Lower leg skin (tissue), 4 donors: ENCODE data around the gene ASIC1. TPM values are rescaled to one million over a fixed set of nuclear protein-coding genes. Genes with fewer than 3 reads are reported as not detected.

Experiments
- DNase-seq, 2 donors: peaks; one replicate each; pipeline ENCODE4 v3.0.0-alpha.2; 2019; ENCODE audit warnings: low spot score in 2 of 2
- H3K4me3 ChIP-seq: fragments of 200-600 bp; sonication (generic); 2 replicates; pipeline ENCODE4 v1.5.1; 2017; ENCODE audit warnings: mild to moderate bottlenecking, low read depth; ENCODE audit not compliant: poor library complexity, severe bottlenecking
- CTCF ChIP-seq, 3 donors: fragments of 450-650 bp; IDR thresholded peaks; one replicate each; pipeline ENCODE4 v1.5.1; 2016; ENCODE audit warnings: antibody characterized with exemption in 3 of 3, mild to moderate bottlenecking in 3 of 3, moderate library complexity in 2 of 3
- POLR2A ChIP-seq, 2 donors: fragments of 450-650 bp; IDR thresholded peaks; one replicate each; pipeline ENCODE4 v1.6.1; 2016 to 2017; ENCODE audit warnings: antibody characterized with exemption in 2 of 2, mild to moderate bottlenecking in 1 of 2, moderate library complexity in 1 of 2
- WGBS, 2 donors: methylation state at CpG; one replicate each; pipeline ENCODE4 v1.1.5; 2018; 5-methylcytosine and 5-hydroxymethylcytosine counted together
- intact Hi-C: fragments of 100-400 bp; cut with DNase I; formaldehyde crosslinking; loops from one replicate; pipeline ENCODE4 v1.15.0; 2023; ENCODE audit warnings: low total_unique reads
- total RNA-seq, 4 donors: library from RNA; depleted of rRNA; stranded (reverse); fragments of >200 nt; gene quantifications; one replicate each; pipeline ENCODE4 v1.1.0, GENCODE V29; 2016

Gene ASIC1
- total RNA-seq, 4 donors from 2014 or later, result 0.25 to 1.4 (median 0.42) TPM

- no peak for DNase-seq
- H3K4me3 ChIP-seq, result no peak overlapping the region
- WGBS, 2 donors, result 62 to 77% methylated on average over 12 of the region's 12 CpGs
- TF ChIP-seq POLR2A (IDR thresholded peaks at IDR 0.05) (no peak), CTCF (IDR thresholded peaks at IDR 0.05) (no peak)
- intact Hi-C loops, result loop anchor here (10.0 kb wide), 1 partner anchor 285 kb away; no protein-coding TSS in a partner anchor
Measured at GRCh38 chr12:50059440-50060119, 2.2 kb downstream of the ASIC1 start.

- intact Hi-C loops, result no loop called here
- 63 to 65% methylated on average over 4 of the region's 4 CpGs for WGBS, 2 donors
- no peak for DNase-seq
- no peak overlapping the region for H3K4me3 ChIP-seq
- TF ChIP-seq CTCF (IDR thresholded peaks at IDR 0.05) (no peak), POLR2A (IDR thresholded peaks at IDR 0.05) (no peak)
Measured at GRCh38 chr12:50060120-50060468, 2.7 kb downstream of the ASIC1 start.

- WGBS, 2 donors, result 87 to 93% methylated on average over 2 of the region's 2 CpGs
- H3K4me3 ChIP-seq, result no peak overlapping the region
- intact Hi-C loops, result no loop called here
- DNase-seq, result no peak
- TF ChIP-seq CTCF (IDR thresholded peaks at IDR 0.05) (no peak), POLR2A (IDR thresholded peaks at IDR 0.05) (no peak)
Measured at GRCh38 chr12:50061171-50061570, 3.8 kb downstream of the ASIC1 start.

GRCh38 chr12:50061946-50062686, 4.7 kb downstream of the ASIC1 start:
- 67 to 70% methylated on average over 6 of the region's 6 CpGs for WGBS, 2 donors
- TF ChIP-seq CTCF (IDR thresholded peaks at IDR 0.05) (no peak), POLR2A (IDR thresholded peaks at IDR 0.05) (no peak)
- H3K4me3 ChIP-seq, result no peak overlapping the region
- no peak for DNase-seq
- intact Hi-C loops, result no loop called here

GRCh38 chr12:50062728-50063460, 5.5 kb downstream of the ASIC1 start:
- no peak overlapping the region for H3K4me3 ChIP-seq
- TF ChIP-seq POLR2A (IDR thresholded peaks at IDR 0.05) (no peak), CTCF (IDR thresholded peaks at IDR 0.05) (no peak)
- WGBS, 2 donors, result 70 to 81% methylated on average over 4 to 5 of the region's 5 CpGs
- no peak for DNase-seq
- intact Hi-C loops, result no loop called here
